ENCODE results near the gene VTCN1. TPM values are rescaled to one million over a fixed set of nuclear protein-coding genes. Genes with fewer than 3 reads are reported as not detected.

VTCN1 gene
- polyA plus RNA-seq, 3 donors: 15.8 to 25.1 (median 18.7) TPM

DNA sequence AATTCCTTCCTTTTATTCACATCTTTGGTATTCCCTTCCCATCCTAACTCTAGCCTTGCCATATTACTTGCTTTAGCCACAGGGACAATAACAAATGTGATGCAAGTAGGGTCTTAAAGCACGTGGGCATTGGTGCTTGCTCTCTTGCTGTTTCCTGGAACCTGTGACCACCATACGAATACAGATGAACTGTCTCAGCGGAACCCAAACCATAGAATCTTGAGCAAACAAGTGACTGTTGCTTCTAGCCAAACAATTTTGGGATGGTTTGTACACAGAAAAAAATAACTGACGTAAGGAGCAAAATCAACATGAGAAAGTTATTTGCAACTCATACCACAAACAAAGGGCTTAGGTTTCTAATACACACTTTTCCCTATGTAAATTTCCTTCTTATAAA, 15.2 kb upstream of the VTCN1 start:
- no peak for DNase-seq (ENCODE audit: extremely low read depth in 1 of 11, low read depth in 9 of 11, low spot score in 4 of 11)

DNA sequence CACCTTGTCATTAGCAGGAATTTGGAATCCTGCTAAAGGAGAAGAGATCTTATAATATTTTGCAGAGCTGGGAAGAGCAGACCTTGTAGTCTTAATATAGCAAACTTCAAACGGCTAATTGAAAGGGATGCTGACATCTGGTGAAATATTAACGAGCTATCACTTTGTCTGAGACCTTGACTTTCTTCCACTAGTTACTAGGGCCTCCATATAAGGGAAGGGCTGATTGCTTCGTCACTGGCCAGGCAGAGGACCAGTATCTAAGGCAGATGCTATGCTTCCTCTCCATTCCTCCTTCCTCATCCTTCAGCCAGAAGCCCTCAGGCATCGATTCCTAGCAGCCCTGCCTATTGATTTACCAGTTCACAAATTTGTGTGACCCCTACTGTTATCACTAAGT, 6.0 kb upstream of the VTCN1 start:
- DNase-seq (ENCODE audit: extremely low read depth in 1 of 11, low read depth in 9 of 11, low spot score in 4 of 11): no peak

DNA sequence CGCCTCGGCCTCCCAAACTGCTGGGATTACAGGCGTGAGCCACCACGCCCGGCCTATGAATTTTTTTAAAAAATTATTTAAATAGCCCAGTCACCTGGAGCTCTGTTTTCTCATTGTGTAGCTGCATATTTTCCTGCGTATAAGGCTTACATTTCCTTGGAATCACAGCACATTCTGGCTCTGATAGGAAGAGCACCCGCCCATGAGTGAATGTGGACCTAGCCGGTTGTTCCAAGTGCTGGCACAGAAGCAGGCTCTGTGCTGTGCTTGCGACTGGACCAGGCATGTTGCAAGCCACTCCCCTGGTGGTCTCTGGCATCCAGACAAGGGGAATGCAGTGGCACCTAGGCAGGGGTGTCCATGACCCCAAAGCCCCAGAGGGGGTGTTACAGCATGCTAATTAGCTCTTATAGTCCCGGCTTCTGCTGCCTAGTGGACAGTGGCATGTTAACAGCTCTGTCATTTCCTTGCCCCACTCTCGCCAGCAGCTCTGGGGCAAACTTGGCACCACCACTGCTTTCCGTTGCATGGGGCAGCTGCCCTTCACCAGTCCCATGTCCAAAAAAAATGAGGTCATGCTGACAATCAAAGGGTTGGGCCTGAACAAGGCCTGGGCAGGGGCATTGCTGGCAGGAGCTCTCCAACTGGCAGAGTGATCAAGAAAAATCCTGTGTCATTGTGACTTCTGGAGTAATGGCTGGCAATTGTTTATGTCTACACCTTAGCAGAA, 5.2 kb upstream of the VTCN1 start:
- DNase-seq (ENCODE audit: extremely low read depth in 1 of 11, low read depth in 9 of 11, low spot score in 4 of 11): no peak

DNA sequence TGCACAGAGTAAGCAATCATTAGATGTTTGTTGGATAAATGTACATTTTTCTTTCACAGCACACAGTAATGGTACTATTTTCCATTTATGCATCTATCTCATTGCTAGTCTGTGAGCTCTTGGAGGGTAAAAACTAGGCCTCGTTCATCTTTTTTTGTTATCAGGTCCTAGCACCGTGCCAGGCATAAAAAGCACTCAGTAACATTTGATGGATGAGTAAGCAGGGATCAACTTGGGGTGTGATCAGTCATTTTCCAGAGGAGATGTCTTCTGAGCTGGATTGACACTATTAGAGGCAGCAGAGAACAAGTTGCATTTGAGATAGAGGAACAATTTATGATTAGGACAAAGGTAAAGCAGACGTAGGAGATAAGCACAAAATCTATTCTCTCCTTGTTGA, 4.3 kb upstream of the VTCN1 start:
- no peak for DNase-seq (ENCODE audit: extremely low read depth in 1 of 11, low read depth in 9 of 11, low spot score in 4 of 11)

DNA sequence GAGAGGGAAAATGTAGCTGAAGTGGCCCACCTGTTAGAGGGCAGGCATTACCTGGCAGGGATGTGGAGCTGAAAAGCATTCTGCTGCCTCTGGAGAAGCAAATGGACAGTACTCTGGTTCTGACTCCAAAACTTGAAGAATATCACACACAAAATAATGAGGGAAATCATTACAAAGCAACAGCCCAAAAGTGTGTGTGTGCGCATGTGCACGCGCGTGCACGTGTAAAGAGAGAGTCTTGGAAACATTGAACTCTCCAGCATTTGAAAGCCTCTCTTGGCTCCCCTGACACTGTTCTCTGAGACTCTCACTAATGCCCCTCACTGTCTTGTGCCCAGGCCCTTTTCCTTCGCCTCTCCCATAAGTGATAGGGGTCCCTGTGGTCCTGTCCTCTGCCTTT, 2.3 kb upstream of the VTCN1 start:
- no peak for DNase-seq (ENCODE audit: extremely low read depth in 1 of 11, low read depth in 9 of 11, low spot score in 4 of 11)

DNA sequence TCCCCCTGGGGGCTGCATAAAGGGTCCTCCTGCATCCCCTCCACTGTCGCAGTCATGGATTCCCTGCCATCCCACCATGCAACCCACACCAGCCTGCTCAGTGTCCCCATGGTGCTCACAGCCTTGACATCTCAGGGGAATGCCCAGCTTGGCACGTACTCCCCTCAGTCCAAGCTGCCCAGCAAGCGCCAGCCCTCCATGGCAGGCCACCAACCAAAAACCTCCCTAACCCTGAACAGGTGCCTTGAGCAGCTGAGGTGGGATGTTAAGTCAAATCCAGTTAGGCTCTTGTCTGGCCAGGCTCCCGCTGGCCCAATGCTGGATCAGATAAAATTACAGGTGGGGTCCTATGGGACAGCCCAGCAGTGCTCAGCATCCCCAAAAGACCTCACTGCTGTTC, 341 bp downstream of the VTCN1 start:
- DNase-seq (ENCODE audit: extremely low read depth in 1 of 11, low read depth in 9 of 11, low spot score in 4 of 11): no peak

DNA sequence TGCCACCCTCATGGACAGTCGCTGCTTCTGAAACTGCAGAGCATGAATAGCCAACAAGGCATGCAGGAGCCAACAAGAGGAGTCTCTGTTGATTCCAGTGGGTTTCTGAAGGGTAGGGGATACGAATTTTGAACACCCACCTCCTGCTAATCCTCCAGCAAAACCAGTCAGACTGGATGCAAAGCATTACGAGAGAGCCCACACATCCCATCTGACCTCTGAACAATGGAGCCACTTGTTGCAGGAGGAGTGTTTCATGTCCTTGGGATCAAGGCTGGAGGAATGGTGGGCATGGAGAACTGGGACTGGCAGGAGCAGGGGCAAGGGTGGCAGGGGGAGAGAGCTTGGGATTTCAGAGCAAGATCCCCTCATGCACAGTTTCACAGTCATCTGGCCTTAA, 1.6 kb downstream of the VTCN1 start:
- no peak for DNase-seq (ENCODE audit: extremely low read depth in 1 of 11, low read depth in 9 of 11, low spot score in 4 of 11)

DNA sequence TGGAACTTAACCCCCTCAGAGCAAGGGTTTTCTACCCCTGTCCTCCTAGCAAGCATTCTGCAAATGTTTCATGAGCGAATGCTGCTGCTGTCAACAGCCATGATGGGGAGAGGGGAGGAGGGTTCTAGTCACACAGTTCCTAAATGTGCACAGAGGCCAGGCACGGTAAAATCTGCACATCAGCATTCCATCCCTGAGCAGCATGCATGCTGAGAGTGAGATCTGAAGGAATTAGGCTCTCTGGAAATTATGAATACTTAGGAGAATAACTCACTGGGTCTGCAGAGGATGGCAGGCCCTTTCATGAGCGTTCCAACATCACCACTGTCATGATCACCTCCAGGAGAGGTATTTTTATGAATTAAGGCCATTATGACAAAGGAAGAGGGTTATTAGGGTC, 2.1 kb downstream of the VTCN1 start:
- DNase-seq (ENCODE audit: extremely low read depth in 1 of 11, low read depth in 9 of 11, low spot score in 4 of 11): no peak

DNA sequence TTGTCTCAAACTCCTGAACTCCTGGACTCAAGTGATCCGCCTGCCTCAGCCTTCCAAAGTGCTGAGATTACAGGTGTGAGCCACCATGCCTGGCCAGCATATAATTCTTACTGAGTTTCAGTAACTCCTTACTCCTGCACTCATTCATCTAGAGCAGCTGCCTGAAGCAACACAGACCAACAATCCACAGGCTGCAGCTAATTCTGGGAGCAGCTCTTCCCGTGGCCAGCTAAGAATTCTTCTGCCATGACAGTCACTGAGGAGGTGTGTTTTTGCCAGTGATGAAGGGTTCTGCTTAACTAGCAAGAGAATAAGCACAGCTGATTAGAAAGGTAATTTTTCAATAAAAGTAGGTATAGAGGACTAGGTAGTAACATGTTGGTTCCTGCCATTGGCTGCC, 5.4 kb downstream of the VTCN1 start:
- no peak for DNase-seq (ENCODE audit: extremely low read depth in 1 of 11, low read depth in 9 of 11, low spot score in 4 of 11)

DNA sequence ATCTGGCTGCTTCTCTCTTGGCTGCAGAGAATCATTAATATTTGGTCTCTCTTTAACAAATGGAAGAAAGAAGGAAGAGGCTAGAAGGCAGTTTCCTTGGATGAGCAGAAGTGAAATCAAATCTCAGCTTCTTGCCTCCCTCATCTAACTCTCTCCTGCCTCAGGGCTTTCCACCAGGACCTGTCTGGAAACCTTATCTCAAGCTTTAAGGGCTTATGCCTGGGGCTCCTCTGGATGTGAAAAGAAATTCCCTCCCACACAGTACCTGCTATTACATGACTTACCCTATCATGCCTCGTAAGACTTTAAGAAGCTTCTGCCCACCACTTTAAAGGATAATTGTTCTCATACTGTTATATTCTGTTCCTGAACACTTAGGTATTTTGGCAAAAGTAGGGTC, 8.9 kb downstream of the VTCN1 start:
- DNase-seq (ENCODE audit: extremely low read depth in 1 of 11, low read depth in 9 of 11, low spot score in 4 of 11): no peak

DNA sequence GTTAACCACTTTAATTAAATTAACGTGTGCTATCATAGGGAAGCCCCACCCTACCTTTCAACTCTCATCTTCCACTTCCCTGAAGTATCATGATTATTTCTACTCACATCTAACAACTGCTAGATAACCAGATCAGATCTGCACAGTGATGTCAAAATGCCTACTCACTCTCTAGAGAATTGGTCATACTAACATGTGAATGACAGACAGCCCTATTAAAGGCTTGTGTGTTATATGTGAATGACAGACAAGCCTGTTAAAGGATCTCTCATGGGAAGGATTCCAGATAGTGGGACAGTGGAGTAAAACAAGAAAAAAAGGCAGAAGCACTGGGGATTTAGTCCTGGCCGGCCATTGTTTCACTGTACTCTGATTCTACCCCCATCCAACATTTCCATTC, 12.6 kb downstream of the VTCN1 start:
- no peak for DNase-seq (ENCODE audit: extremely low read depth in 1 of 11, low read depth in 9 of 11, low spot score in 4 of 11)

DNA sequence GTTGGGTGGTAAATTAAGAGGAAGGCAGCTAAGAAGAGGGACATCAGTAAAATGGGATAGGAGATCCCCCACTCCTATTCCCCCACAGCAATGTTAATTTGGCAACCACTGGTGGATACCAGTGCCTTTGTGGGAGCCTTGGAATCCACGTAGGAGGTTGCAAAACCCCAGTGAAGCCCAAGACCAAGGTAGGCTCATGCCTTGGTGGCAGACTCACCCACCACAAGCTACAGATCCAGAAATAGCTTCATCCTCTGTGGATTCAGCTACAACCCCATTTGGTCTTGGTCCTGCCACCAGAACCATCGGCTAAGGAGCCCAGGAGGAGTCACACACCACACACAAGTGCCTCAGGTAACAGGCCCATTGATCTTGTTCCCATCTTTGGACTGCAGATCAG, 21.0 kb downstream of the VTCN1 start:
- no peak for DNase-seq (ENCODE audit: extremely low read depth in 1 of 11, low read depth in 9 of 11, low spot score in 4 of 11)

DNA sequence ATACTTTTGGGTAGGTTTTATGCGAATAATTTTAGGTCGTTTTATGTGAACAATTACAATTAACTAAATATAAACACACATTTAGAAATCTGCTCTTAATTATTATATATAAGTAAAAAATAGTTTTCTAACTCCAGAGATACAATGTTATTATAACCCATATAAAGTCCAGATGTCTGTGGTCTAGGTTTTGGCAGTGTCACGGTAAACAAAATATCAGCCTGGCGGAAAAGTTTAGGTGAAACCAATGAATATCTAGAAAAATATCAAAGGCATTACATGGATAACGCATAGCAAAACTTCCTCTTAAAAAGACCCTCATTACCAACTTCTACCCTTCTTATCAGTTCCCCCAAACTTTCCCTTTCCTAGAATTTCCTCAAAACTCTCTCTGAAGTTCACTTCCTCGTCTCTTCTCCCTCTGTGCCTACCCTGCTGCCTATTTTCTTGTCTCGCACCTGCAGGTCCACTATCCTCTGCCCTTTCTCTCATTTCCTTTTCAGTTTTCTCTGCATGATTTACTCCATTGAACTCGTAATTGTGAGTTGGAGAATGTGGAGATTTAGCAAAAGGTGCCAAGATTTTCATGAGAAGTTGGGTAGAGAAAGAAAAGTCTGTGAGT, 21.8 kb downstream of the VTCN1 start:
- no peak for DNase-seq (ENCODE audit: extremely low read depth in 1 of 11, low read depth in 9 of 11, low spot score in 4 of 11)

DNA sequence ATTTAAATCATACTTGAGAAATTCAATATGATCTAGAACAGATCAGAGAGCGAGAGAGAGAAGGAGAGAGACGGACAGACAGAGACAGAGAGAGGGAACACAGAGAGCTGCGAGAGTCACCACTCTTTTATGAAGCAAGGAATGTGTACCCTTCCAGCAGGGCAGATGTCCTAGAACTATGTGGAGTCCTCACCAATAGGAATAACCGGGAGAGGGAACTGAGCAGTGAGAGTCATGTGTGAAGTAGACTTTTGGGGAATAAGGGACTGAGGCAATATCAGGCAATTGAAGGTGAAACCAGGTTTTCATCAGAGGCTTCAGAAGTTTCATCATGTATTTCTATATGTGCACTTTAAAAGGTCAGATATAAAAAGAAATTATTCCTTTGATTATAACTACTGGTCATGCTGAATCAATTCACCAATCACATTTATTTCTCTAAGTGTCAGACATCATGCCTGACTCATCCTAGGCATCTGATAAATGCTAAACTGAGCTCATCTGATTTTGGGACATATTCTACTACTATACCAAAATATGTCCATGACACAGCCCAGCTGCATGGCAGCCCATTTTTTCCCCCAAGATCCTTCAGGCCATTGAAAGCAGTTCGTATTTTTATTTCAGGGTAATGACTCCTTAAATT, 22.4 kb downstream of the VTCN1 start:
- no peak for DNase-seq (ENCODE audit: extremely low read depth in 1 of 11, low read depth in 9 of 11, low spot score in 4 of 11)

DNA sequence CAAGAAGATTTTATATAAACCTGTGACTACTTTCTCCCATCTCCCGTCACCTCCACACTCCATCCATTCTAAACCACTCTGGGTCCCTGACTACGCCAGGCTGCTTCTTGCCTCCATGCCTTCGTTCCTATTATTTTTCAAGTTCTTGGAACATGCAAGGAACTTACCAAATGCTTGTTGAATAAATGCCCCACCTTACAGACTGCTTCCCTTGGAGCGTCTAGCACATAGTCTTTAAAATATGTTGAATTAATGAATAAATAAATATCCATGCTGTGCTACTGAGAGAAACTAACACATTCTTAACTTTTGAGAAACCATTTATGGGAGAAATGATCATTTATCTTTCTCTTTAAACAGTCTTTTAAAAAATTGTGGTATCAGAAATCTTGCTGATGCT, 27.6 kb downstream of the VTCN1 start:
- no peak for DNase-seq (ENCODE audit: extremely low read depth in 1 of 11, low read depth in 9 of 11, low spot score in 4 of 11)

DNA sequence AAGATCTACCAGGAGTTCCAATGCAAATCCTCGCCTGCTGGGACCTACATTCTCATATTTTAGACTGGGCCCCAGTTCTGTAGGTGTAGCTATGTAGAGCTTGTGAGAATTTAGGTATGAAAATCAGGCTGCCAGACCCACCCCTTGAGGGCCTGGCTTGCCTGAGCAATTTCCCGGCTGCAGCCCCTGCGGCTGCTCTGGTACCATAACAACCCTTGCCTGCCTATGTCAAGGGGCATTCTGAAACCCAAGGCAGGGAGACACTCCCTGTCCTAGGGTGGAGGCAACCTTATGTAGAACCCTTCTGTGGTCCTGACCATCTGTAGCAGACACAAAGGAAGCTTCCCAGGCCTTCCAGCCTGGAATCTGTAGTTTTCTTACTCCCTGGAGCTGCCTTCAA, 28.4 kb downstream of the VTCN1 start:
- DNase-seq (ENCODE audit: extremely low read depth in 1 of 11, low read depth in 9 of 11, low spot score in 4 of 11): no peak

DNA sequence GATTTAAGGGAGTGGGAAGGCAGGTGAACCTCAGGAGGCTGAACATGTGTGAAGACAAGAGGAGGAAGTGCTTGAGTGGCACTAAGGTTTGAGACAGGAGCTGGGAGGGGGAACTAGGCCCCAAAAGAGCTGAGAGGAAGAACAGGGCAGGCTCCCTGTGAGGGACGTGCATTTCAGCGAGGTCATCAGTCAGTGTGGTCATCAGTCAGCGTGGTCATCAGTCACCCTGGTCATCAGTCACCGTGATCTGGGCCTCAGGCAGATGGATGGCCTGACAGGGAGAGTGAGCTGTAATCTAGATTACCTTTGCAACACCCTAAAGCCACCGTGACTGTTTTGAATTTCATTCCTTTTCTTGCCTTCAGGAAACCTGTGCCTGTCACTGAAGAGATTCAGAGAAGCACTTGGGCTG, 29.1 kb downstream of the VTCN1 start:
- no peak for DNase-seq (ENCODE audit: extremely low read depth in 1 of 11, low read depth in 9 of 11, low spot score in 4 of 11)

DNA sequence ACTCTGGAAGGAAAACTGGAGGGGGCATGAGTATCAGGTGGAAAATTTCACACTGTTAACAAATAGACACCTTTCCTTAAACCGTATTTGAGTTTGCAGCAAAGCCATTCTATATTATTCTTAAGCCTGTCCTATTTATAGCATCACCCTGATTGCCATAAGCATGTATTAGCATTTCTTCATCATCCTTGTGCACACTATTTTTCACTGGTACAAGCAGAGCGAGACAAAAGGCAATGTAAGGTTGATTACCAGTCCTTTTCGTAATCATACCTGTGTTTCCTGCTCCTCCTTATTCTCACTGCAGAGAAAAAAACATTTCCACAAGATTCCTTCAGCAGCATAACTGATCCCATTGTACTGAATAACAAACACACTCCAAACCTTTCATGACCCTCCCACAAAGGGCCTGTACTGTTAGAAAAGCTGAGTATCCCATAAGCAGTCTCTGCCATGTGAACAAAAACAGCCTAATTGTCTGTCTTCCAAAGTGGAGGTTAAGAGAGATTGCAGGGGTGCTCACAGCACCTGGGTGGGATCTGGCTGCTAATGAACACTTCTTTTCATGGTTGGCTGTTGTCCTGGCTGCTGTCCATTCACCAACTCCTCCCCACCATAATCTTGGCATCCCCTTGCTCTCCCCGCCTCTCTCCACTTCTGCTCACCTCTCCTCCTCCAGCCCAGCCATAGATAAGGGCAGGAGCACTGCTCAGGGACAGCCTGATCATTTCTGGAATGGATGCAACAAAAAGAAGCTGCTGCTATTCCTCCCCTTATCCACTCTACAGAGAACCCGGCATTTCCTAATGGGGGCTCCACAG, 30.4 kb downstream of the VTCN1 start:
- no peak for DNase-seq (ENCODE audit: extremely low read depth in 1 of 11, low read depth in 9 of 11, low spot score in 4 of 11)

DNA sequence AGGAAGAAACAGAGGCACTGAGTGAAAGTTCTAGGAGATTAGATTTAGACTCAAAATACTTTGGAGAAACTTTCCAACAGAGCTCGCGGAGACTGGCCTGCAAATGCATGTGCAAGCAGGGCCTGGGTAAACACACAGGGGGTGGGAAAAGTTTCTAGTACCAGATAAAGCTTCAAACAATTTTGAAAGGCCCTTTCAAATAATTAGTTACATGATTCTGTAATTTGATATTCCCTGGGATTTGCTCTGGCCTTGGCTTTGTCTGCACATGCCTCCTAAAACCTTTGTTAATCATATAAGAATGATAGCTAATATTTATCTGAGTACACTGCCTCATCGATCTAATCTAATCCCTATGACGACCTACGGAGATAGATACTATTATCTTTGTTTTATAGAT, 31.3 kb downstream of the VTCN1 start:
- DNase-seq (ENCODE audit: extremely low read depth in 1 of 11, low read depth in 9 of 11, low spot score in 4 of 11): no peak

DNA sequence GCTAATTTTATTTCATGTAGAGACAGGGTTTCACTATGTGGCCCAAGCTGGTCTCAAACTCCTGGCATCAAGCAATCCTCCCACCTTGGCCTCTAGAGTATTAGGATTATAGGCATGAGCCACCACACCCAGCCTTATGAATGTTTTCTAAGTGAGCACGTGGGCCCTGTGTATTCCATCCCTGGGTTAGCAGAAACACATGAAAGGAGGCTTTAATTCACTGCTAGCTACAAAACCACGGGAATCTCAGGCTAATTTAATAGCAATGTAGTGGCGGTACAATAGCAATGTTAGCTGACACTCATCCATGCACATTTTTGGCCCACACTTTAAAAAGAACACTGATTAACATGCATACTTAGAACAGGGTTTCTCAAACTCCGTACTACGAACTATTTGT, 32.0 kb downstream of the VTCN1 start:
- no peak for DNase-seq (ENCODE audit: extremely low read depth in 1 of 11, low read depth in 9 of 11, low spot score in 4 of 11)
